ENCODE measurements around the gene POLR2C.

GRCh38 chr16:57473906-57474305 lies 11.4 kb downstream of the POLR2C start:
- no peak for TF ChIP-seq CTCF (conservative IDR thresholded peaks at IDR 0.05; ENCODE audit: low read length)
- no peak for TF ChIP-seq EZH2phosphoT487 (IDR thresholded peaks at IDR 0.05; ENCODE audit: borderline replicate concordance, low read depth, low read length)

Measured in OCI-LY7 (cell line).